B cell (primary cell): ENCODE data around the gene TRIM17. TPM values are rescaled to one million over a fixed set of nuclear protein-coding genes. Genes with fewer than 3 reads are reported as not detected.

Experiments
- ATAC-seq: fragments of 200-7000 bp; cut with Tn5 transposase; one replicate; pipeline ENCODE4 v1.10.0; 2021; ENCODE audit warnings: low read depth, mild to moderate bottlenecking, moderate number of reproducible peaks, moderate library complexity
- CTCF ChIA-PET: fragments of 350-600 bp; sonication (Branson Sonifier 250); formaldehyde crosslinking; loops from one replicate; lab custom pipeline; 2021; ENCODE audit warnings: antibody characterized with exemption, inconsistent platforms; lab: Charles Lee
- POLR2A ChIA-PET: fragments of 350-600 bp; sonication (Branson Sonifier 250); formaldehyde crosslinking; loops from one replicate; lab custom pipeline; 2021; ENCODE audit warnings: antibody characterized with exemption; lab: Charles Lee
- DNase-seq: peaks from one replicate; pipeline ENCODE4 v3.0.0; 2013
- H2AFZ ChIP-seq: 2 replicates; pipeline ENCODE4 v1.6.1; 2012; ENCODE audit warnings: mild to moderate bottlenecking, low read depth, low read length; ENCODE audit not compliant: insufficient read depth, poor library complexity, severe bottlenecking
- H3K27ac ChIP-seq, 2 donors: 1 replicate in 1 of 2; 2 replicates in 1 of 2; pipeline ENCODE4 v1.5.1; 2012 to 2013; ENCODE audit warnings: low read length in 2 of 2, mild to moderate bottlenecking in 2 of 2, moderate library complexity in 1 of 2
- H3K27me3 ChIP-seq, 4 experiments: fragments of 200-600 bp in 1 of 4; sonication (generic) in 1 of 4; replicated peaks in 1 of 4; 1 replicate in 2 of 4; 2 replicates in 2 of 4; pipeline versions ENCODE4 v1.6.1 to v1.7.0; 2013 to 2016; ENCODE audit warnings: low read length in 3 of 4, mild to moderate bottlenecking in 2 of 4, mixed read lengths in 1 of 4, moderate library complexity in 1 of 4; ENCODE audit not compliant: insufficient read depth in 4 of 4, control insufficient read depth in 3 of 4; ENCODE audit errors: control extremely low read depth in 1 of 4
- H3K36me3 ChIP-seq, 2 experiments: replicated peaks in 1 of 2; 1 replicate in 1 of 2; 2 replicates in 1 of 2; pipeline versions ENCODE4 v1.6.1 to v1.7.1; 2013; ENCODE audit warnings: low read length in 1 of 2; ENCODE audit not compliant: insufficient read depth in 2 of 2, control insufficient read depth in 1 of 2; ENCODE audit errors: control extremely low read depth in 1 of 2, extremely low read depth in 1 of 2
- H3K4me1 ChIP-seq, 2 donors: fragments of 200-600 bp in 1 of 2; sonication (generic) in 1 of 2; 1 replicate in 1 of 2; 2 replicates in 1 of 2; pipeline versions ENCODE4 v1.5.1 to v1.6.1; 2013 to 2017; ENCODE audit warnings: low read length in 2 of 2; ENCODE audit not compliant: control insufficient read depth in 2 of 2, insufficient read depth in 2 of 2
- H3K4me2 ChIP-seq: replicated peaks from 2 replicates; pipeline ENCODE3; 2012; ENCODE audit warnings: mild to moderate bottlenecking, low read depth, low read length; ENCODE audit not compliant: poor library complexity, severe bottlenecking
- H3K4me3 ChIP-seq, 5 experiments: fragments of 200-600 bp in 1 of 5; sonication (generic) in 1 of 5; 1 replicate in 3 of 5; 2 replicates in 2 of 5; pipeline versions ENCODE4 v1.5.1 to v1.7.0; 2011 to 2016; ENCODE audit warnings: low read length in 4 of 5, mild to moderate bottlenecking in 4 of 5, low read depth in 2 of 5, control low read depth in 1 of 5, moderate library complexity in 1 of 5; ENCODE audit not compliant: insufficient read depth in 1 of 5; ENCODE audit errors: control extremely low read depth in 1 of 5, extremely low read depth in 1 of 5
- H3K79me2 ChIP-seq: fragments of 200-600 bp; sonication (generic); one replicate; pipeline ENCODE4 v1.6.0; 2016; ENCODE audit warnings: low read length; ENCODE audit not compliant: control insufficient read depth, insufficient read depth
- H3K9ac ChIP-seq: fragments of 200-600 bp; sonication (generic); 2 replicates; pipeline ENCODE4 v1.6.1; 2017; ENCODE audit warnings: mild to moderate bottlenecking, low read length, moderate library complexity
- H3K9me3 ChIP-seq, 3 donors: one replicate each; pipeline versions ENCODE4 v1.6.1 to v1.7.1; 2013; ENCODE audit warnings: low read length in 2 of 3; ENCODE audit not compliant: control insufficient read depth in 2 of 3, insufficient read depth in 1 of 3; ENCODE audit errors: control extremely low read depth in 1 of 3
- H4K20me1 ChIP-seq: 2 replicates; pipeline ENCODE4 v1.6.0; 2012; ENCODE audit warnings: mild to moderate bottlenecking, low read length; ENCODE audit not compliant: insufficient read depth, control insufficient read depth, poor library complexity, severe bottlenecking
- H3K27ac Mint-ChIP-seq: one replicate; pipeline ENCODE4 v1.8.0; 2021; ENCODE audit warnings: mixed read lengths
- H3K27me3 Mint-ChIP-seq: one replicate; pipeline ENCODE4 v1.8.0; 2021; ENCODE audit warnings: mixed read lengths
- H3K4me1 Mint-ChIP-seq: one replicate; pipeline ENCODE4 v1.8.0; 2021; ENCODE audit warnings: mixed read lengths
- H3K4me3 Mint-ChIP-seq: one replicate; pipeline ENCODE4 v1.8.0; 2021; ENCODE audit warnings: mixed read lengths
- H3K9me3 Mint-ChIP-seq: one replicate; pipeline ENCODE4 v1.8.0; 2022; ENCODE audit warnings: mixed read lengths; ENCODE audit not compliant: insufficient read depth
- CTCF ChIP-seq: fragments of 200-600 bp; IDR thresholded peaks from one replicate; pipeline ENCODE4 v1.8.0; 2022; ENCODE audit warnings: antibody characterized with exemption, mild to moderate bottlenecking
- EZH2 ChIP-seq: IDR thresholded peaks from 2 replicates; pipeline ENCODE4 v1.6.1; 2012; ENCODE audit warnings: borderline replicate concordance, low read depth, mild to moderate bottlenecking, moderate library complexity, low read length; ENCODE audit not compliant: insufficient read depth, poor library complexity, severe bottlenecking
- WGBS: methylation state at CpG from one replicate; pipeline ENCODE4 v1.1.5; 2013; ENCODE audit warnings: missing lambda C conversion rate; ENCODE audit not compliant: insufficient coverage; 5-methylcytosine and 5-hydroxymethylcytosine counted together
- intact Hi-C: fragments of 100-400 bp; cut with micrococcal nuclease; formaldehyde crosslinking; loops from one replicate; pipeline ENCODE4 v1.10.0; 2022
- polyA plus RNA-seq: library from polyadenylated mRNA; depleted of rRNA; stranded (reverse); fragments of >200 nt; gene quantifications from 2 replicates; pipeline ENCODE4 v1.2.3, GENCODE V29; 2012
- total RNA-seq, 2 donors: library from RNA; stranded (reverse); fragments of 120-200 nt in 1 of 2; gene quantifications; 1 replicate in 1 of 2; 2 replicates in 1 of 2; pipeline versions ENCODE4 v1.2.3 to v1.2.4, GENCODE V29; 2013 to 2022

TRIM17 gene
- total and polyA plus RNA-seq, 2 donors (not counting 1 experiment from before 2014, with no cell fraction given), result not detected

GRCh38 chr1:228373681-228374571 is 42.7 kb downstream of the TRIM17 start:
- Mint-ChIP-seq H3K4me3 (no peak overlapping the region), H3K9me3 (no peaks in the 10 kb centered on the region), H3K27me3 (peaks cover 4% of the 10 kb centered on the region), H3K27ac (no peak overlapping the region), H3K4me1 (peaks cover 4% of the 10 kb centered on the region)
- no peaks in the 10 kb centered on the region for H4K20me1 ChIP-seq
- H3K79me2 ChIP-seq, result no peaks in the 10 kb centered on the region
- no peak overlapping the region for H3K4me2 ChIP-seq
- ATAC-seq, result no peak
- peaks cover 5 to 8% of the 10 kb centered on the region in 2 donors for H3K4me1 ChIP-seq
- no peak overlapping the region for H3K9ac ChIP-seq
- H2AFZ ChIP-seq, result no peak overlapping the region
- peaks cover 0 to 8% (median 0%) of the 10 kb centered on the region in 3 donors for H3K9me3 ChIP-seq
- intact Hi-C loops, result no loop called here
- H3K4me3 ChIP-seq, result no peak overlapping the region
- CTCF ChIA-PET, result no interaction called here
- POLR2A ChIA-PET, result no interaction called here
- no peak for DNase-seq
- WGBS, result 89% methylated on average over 14 of the region's 14 CpGs
- H3K36me3 ChIP-seq, result no peaks in the 10 kb centered on the region
- H3K27ac ChIP-seq, result no peak overlapping the region
- peaks cover 0 to 6% (median 2%) of the 10 kb centered on the region in 4 experiments for H3K27me3 ChIP-seq
- no peak for TF ChIP-seq EZH2
- no peak for TF ChIP-seq CTCF

GRCh38 chr1:228373004-228373680 is 43.5 kb downstream of the TRIM17 start:
- DNase-seq, result no peak
- H3K27me3 Mint-ChIP-seq, result no peaks in the 10 kb centered on the region
- H3K4me2 ChIP-seq, result no peak overlapping the region

More at GRCh38 chr1:228373004-228373680, 43.5 kb downstream of the TRIM17 start:
- H4K20me1 ChIP-seq, result no peaks in the 10 kb centered on the region
- H3K4me1 Mint-ChIP-seq, result no peaks in the 10 kb centered on the region
- intact Hi-C loops, result no loop called here
- ChIA-PET CTCF (no interaction called here), POLR2A (no interaction called here)
- no peaks in the 10 kb centered on the region for H3K36me3 ChIP-seq
- TF ChIP-seq CTCF (no peak), EZH2 (no peak)
- H2AFZ ChIP-seq, result no peak overlapping the region
- ATAC-seq, result no peak
- 87% methylated on average over 10 of the region's 12 CpGs for WGBS
- H3K27me3 ChIP-seq, result peaks cover 0 to 3% (median 0%) of the 10 kb centered on the region in 4 experiments
- no peaks in the 10 kb centered on the region for H3K79me2 ChIP-seq
- peaks cover 0 to 3% of the 10 kb centered on the region in 2 donors for H3K4me1 ChIP-seq
- H3K4me3 Mint-ChIP-seq, result no peak overlapping the region
- peaks cover 0 to 6% (median 0%) of the 10 kb centered on the region in 3 donors for H3K9me3 ChIP-seq
- H3K27ac Mint-ChIP-seq, result no peak overlapping the region
- no peak overlapping the region for H3K27ac ChIP-seq
- no peak overlapping the region for H3K9ac ChIP-seq
- no peak overlapping the region for H3K4me3 ChIP-seq
- no peaks in the 10 kb centered on the region for H3K9me3 Mint-ChIP-seq
